Astrocyte (in vitro differentiated cells and primary cell): ENCODE results near the gene CDK4.

Experiments
- CTCF ChIP-seq: IDR thresholded peaks from 2 replicates; pipeline ENCODE4 v1.5.1; 2011; ENCODE audit warnings: low read depth, mild to moderate bottlenecking, inconsistent platforms, low read length, moderate library complexity; ENCODE audit not compliant: insufficient read depth
- EZH2 ChIP-seq: IDR thresholded peaks from 2 replicates; pipeline ENCODE4 v1.6.1; 2012; ENCODE audit warnings: mild to moderate bottlenecking, low read length, inconsistent platforms; ENCODE audit not compliant: insufficient read depth

GRCh38 chr12:57739387-57739786 lies 12.7 kb downstream of the CDK4 start:
- TF ChIP-seq CTCF (no peak), EZH2 (no peak)
